Medulla oblongata (tissue), 1 donor: ENCODE results near the gene USP4.
"Not testable (repeated sequence)": the region's sequence is repeated elsewhere in the genome, so short reads cannot be mapped to it uniquely, and the experiment has no call there.

Source experiments
- DNase-seq: peaks from one replicate; pipeline ENCODE4 v3.0.0-alpha.2; 2015; ENCODE audit errors: extremely low spot score

The USP4 gene

DNA sequence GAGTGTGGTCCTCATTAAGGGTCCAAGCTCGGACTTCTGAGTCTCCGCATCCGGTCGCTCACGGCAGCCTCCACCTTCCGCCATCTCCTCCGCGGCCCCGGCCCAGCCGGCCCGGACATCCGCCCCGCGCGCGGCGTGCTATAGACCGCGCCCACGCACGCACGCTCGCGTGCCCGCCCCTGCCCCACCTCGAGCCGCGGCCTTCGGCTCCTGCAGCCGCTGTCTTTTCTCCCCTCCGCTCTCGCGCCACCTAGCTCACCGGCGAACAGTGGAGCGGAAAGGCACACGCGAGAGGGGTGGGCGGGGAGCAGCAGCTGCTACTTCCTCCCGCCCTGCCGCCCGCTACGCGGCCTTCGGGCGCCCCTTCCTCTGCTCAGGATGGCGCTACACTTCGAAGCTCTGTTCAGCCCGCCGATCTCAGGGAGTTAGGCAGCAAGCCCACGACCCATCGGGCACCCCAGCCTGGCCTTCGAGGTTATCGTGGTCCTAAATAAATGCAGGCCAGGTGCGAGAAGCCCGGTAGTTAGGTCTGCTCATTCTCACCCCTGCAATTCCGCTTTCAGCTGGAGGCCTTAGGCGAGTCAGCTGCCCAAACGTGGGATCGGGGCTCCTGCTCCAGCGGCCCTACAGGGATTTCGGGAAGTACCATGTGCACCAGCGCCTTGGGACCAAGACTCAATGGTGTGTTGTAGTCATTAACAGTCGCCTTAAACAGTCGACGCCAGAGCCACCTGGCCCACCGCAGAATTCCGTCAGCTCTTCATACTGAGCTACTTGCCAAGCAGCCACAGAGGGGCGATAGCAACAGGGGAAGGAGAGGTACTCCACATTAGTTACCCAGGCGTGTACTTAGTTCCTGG lies at the start of gene USP4:
USP4 (minus strand) TSS at position 113 of the 860 bp plus-strand sequence; CDS start at position 84, 29 bp downstream.
- peak; percentile 84 for DNase-seq

- DNase-seq: no peak
These were observed 49.4 kb upstream of the USP4 start for GRCh38 chr3:49389297-49389696.

DNA sequence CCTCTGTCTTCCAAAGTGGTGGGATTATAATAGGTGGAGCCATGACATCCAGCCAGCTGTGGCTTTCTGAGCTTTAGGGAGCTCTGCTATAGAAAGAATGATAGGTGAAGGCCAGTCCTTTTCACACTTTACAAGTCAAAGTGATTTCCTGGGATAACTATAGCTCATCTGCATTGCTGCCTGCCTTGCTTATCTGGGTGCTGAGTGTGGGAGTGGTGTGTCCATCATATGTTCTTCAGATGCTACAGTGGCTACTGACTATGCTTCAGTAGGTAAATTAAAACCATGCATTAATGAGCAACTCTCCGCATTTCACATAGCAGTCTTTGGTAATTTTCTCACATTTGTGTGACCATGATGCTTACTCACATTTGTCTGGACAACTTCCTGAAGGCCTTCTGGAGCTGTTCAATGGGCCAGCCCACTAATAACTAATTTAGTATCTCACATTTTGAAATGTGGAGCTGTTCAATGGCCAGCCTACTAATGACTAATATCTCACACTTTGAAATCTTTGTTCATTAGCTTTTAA lies 48.5 kb upstream of the USP4 start:
- no peak for DNase-seq

DNA sequence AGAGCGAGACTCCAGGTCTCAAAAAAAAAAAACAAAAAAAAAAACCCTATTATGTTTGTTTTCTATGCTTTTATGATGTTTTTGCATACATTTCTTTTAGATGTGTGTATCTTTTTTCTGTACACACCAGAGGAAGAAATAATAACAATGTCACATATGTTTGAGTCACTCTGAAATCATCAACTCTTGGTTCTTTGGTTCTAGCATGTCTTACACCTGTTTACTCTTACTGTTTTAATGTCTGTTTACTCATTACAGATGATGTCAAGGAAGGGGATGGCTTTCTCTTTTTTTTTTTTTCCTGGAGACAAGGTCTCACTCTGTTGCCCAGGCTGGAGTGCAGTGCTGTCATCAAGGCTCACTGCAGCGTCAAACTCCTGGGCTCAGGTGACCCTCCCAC lies 47.9 kb upstream of the USP4 start:
- DNase-seq: no peak

DNA sequence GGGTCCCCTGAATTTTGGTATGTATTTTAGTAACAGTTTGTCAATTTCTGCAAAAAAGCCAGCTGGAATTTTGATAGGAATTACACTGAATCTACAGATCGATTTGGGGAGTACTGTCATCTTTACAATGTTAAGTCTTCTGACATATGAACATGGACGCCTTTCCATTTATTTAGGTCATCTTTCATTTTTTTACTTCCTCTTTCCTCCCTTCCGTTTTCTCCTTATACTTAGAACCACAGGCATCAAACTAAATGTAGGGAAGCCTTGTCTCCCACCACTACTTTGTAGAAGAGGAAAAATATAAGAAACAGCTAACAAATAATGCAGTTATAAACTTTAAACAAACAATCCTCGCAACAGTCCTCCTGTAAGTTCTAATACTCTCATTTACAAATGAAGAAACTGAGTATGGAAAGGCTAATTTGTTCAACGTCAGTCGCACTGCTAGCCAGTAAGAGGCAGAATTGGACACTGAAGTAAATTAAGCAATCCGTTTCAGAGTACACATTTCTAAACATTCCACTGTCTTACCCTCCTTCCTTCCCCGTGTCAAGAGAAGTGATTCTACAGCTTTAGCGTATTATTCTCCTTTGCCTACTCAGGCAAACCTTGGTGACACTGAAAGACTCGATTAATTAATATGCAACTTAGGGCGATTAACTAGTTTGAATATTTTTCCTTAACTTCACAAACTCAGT lies 46.4 kb upstream of the USP4 start:
- DNase-seq: peak; percentile 14

DNA sequence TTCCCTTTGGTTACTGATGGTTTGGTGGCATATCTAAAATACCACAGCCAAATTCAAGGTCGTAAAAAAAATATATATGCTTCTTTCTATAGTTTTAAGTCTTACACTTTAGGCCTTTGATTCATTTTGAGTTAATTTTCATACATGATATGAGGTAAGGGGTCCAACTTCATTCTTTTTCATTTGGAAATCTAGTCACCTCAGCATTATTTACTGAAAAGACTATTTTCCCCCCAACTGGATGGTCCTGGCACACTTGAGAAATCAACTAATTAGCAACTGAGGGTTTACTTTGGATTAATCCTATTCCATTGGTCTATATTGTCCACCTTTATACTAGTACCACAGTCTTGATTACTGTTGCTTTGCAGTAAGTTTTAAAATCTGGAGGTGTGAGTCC lies 45.8 kb upstream of the USP4 start:
- DNase-seq: no peak

DNA sequence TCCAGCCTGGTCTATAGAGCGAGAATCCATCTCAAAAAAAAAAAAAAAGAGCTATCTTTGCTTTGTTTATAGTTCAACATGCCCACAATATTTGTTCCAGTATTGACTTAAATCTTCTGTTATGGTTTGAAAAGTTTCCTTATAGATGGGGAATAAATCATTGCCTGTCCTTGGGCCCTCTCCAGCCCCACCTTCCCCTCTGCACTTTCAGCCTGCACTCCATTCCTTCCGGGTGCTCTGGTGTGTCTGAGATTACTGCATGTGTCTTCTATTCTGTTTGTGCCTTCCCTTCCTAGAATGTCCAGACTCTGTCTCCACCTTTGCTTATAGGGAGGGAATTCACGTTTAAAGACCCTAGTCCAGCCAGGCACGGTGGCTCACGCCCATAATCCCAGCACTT lies 43.5 kb upstream of the USP4 start:
- DNase-seq: no peak

GRCh38 chr3:49378249-49378895 lies 38.5 kb upstream of the USP4 start:
- no peak for DNase-seq

GRCh38 chr3:49377483-49377882 lies 37.6 kb upstream of the USP4 start:
- DNase-seq: no peak

DNA sequence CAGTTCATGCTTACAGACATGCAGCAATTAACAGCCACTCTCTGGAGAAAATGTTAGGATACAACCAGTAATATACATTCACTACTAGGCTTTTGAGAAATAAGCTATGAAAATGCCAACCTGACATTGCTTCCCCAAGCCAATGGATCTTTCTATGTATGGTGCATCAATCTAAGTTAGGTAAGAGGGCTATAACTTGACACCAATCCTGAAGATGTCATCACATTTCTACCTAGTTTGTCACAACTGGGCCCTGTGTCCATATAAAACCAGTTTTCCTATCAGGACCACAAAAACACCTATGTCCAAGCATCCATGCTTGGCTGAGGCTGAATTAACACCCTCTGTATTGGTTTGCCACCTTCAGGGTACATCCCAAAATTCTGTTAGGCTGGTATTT lies 32.1 kb upstream of the USP4 start:
- no peak for DNase-seq

DNA sequence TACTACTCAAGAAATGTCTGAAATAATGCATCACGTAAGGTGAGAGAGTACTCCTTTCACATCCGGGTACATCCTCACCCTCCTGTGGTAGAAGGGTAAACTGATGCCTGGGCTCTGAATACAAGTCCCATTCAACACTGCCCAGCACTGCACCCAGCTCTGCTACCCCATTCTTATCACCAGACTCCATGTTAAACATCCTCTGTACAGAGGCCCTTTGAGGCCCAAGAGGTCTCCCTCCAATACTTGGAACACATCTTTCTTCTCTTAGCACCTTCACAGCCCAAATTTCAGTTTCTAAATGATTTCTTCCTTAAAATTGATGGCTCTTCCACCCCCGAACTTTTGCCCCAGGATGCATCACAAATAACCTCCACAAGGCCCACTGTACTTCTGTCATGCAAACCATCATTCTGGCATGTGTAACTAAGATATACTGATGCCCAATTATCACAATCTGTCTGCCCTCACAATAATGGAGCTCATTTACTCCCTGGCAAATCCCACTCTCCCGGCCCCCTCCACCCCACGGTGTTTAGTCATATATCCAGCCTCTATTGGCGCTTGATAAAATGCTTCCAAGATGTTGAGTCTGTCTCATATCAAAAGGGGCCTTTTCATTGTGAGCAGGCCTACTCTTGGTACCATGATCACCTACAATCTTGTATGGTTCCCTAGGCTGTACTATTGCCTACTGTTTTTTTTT lies 30.9 kb upstream of the USP4 start:
- no peak for DNase-seq

DNA sequence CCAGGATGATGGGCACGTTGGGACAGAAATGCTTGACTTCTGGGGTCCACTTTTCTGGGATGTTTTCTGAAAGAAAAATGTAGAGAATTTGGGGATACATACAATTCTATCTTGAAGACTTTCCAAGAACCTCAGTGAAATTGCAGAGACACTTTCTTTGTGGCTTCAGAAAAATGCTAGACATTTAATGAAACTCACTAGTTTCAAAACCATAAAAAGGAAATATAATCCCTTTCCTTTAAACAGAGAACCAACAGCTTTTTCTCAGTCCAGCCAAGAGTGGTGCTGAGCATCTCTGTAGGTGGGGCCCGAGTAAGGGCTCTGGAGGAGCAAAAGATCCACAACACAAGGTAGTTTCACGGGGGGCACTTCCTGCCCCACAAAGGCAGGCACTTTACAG lies 22.7 kb upstream of the USP4 start:
- no peak for DNase-seq

DNA sequence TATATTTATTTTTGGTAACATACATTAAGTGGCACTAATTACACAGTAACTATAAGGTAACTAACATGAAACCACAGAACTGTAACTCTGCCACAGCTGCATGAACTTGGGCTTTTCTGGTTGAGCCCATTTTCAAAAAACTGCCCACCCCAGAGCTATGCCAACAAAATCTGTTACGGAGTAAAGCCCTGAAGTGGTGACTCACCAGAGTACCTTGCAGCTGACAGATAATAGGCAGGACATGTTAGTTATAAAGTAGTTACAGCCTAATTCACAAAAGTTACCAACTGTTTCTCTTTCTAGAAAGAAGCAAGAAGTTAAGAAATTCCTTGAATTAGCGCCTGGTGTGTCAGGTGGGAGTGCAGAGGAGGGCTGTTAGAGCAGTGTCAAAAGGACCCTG lies 19.8 kb upstream of the USP4 start:
- DNase-seq: no peak

DNA sequence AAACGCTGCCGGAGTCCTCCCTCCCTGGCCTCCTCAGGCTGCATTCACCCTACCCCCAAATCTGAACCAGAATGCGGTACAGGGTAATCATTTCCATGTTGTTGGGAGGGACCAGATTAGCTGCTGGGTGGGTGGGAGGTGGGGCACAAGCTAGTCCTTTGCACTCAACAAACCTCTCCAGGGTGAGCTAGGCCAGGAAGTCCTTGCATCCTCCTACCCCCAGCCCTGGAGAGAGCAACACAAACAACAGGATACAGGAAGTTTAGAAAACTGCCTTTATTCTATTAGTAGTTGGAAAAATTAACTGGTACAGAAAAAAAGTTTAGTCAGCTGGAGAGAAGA lies 19.0 kb upstream of the USP4 start:
- no peak for DNase-seq

- peak; percentile 93 for DNase-seq
These were observed 18.5 kb upstream of the USP4 start, which contains the start of gene GPX1 for GRCh38 chr3:49358217-49358883. TSS of gene GPX1 (minus strand) at chr3:49358353. CDS start at chr3:49358278, 75 bp downstream.

- not testable (repeated sequence) for DNase-seq
These were observed 17.8 kb upstream of the USP4 start for GRCh38 chr3:49357443-49358216.

DNA sequence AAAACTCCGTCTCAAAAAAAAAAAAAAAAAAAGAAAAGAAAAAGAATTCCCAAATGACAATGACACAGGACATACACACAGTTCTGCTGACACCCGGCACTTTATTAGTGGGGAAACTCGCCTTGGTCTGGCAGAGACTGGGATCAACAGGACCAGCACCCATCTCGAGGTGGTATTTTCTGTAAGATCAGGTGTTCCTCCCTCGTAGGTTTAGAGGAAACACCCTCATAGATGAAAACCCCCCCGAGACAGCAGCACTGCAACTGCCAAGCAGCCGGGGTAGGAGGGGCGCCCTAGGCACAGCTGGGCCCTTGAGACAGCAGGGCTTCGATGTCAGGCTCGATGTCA lies 17.2 kb upstream of the USP4 start:
- not testable (repeated sequence) for DNase-seq

DNA sequence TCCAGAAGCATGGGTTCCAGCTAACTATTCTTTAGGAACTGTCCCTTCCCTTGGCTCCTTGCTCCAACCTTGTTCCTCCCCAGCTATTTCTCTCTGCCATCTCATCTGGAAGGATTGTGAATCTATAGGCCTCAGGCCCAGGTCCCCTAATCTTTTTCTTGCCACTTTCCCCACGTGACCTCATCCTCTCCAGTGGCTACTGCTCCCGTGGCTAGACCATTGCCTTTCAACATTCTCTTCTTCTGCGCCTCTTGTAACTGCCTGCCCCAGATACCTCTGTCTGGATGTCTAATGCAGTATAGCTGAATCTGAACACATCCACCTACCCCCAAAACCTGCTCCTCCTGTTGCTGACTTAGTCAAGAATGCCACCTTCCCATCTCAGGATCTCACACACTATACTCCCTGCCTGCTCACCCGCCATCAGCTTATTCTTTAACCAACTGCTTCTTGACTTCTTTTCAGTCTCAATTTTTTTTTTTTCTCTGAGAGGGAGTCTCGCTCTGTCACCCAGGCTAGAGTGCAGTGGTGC lies 13.1 kb upstream of the USP4 start:
- no peak for DNase-seq

DNA sequence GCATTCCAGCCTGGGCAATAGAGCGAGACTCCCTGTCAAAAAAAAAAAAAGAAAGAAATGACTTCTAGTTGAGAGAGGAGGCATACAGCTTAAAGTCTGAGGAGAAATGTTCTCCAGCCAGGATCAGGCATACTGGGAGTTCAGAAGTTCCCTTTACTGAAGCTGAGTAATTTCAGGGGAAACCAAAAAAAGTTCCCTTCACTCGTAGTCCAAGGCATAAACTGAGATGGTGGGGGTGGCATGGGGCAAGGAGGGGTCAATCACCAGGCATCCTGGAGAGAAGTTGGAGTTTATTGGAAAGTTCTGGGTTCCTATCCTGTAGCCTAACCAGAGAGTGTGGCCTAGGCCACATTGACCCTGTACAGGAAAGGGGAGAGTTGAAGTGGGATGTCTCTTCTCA lies 12.4 kb upstream of the USP4 start:
- DNase-seq: no peak

- no peak for DNase-seq
These were observed 11.7 kb upstream of the USP4 start for GRCh38 chr3:49351521-49352011.
